GM15510 (cell line): ENCODE data around the gene ZNHIT1.

Experiments
- POLR2A ChIP-seq: IDR thresholded peaks from 3 replicates; pipeline ENCODE4 v1.6.1; 2011; ENCODE audit warnings: borderline replicate concordance; ENCODE audit not compliant: insufficient read length; ENCODE audit errors: extremely low read depth

The ZNHIT1 gene

DNA sequence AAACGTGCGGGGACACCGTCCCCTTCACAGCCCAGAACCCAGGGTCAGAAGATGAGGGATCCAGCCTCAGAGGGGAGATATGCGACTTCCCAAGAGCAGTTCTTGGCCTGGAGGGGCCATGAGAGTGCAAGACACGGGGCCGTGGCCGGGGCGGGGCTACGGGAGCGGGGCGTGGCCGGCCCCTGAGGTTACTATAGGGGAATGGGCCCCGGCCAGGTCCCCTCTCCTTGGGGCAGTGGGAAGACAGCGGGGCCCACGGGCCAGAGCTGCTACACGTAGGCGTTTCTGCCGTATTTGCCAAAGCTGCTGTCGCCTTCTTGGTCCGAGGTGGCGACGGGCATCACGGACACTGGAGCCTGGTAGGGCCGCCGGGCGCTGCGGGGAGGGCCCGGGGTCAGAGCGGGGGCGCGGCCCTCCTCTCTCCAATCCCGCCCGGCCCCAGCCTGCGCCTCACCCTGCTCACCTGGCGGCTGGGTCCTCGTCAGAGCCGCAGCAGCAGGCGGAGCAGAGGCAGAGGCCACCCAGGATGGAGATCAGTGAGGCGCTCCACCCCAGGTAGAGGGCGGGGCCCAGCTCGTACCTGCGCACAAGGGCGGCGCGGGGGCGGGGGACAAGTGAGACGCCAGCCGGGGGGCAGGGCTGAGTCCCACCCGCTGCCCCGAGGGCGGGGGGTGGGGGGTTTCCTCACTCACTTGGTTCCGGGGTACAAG is 14.3 kb downstream of the ZNHIT1 start:
- no peak for TF ChIP-seq POLR2A

- no peak for TF ChIP-seq POLR2A
Observed at GRCh38 chr7:101233907-101234547, 16.1 kb downstream of the ZNHIT1 start.

GRCh38 chr7:101234636-101235035 is 16.7 kb downstream of the ZNHIT1 start:
- no peak for TF ChIP-seq POLR2A

DNA sequence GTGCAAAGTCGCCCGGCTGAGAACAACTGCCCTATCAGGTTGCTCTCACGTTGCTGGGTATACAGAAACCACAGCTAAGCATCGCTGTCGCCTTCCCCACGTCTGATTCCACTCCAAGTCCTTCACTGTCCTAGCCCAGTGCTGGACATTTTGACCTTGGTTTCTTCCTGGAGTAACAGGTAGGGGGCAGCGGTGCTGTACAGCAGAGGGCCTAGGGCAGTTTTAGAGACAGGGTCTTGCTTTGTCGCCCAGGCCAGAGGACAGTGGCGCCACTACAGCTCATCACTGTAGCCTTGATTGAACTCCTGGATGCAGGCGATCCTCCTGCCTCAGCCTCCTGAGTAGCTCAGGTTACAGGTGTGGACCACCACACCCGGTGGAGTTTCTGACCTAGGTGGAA is 17.1 kb downstream of the ZNHIT1 start:
- TF ChIP-seq POLR2A = no peak

DNA sequence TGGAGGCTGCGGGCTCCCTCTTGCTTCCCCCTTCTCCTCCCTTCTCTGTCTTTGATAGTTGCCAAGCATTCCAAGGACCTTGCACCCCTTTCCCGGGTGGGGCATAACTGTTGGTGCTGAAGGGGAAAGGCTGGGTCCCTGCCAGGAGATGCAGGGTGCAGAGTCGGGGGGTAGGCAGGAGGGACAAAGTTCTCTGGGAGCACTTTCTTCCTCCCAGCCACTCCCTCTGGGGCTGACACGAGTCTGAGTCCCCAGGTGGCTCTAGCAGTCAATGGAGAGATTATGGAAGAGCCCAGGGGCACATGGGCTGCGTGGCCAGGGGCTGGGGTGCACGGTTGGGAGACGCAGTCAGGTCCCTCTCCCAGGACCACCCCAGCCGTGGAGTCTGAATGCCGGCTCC is 17.6 kb downstream of the ZNHIT1 start:
- no peak for TF ChIP-seq POLR2A

DNA sequence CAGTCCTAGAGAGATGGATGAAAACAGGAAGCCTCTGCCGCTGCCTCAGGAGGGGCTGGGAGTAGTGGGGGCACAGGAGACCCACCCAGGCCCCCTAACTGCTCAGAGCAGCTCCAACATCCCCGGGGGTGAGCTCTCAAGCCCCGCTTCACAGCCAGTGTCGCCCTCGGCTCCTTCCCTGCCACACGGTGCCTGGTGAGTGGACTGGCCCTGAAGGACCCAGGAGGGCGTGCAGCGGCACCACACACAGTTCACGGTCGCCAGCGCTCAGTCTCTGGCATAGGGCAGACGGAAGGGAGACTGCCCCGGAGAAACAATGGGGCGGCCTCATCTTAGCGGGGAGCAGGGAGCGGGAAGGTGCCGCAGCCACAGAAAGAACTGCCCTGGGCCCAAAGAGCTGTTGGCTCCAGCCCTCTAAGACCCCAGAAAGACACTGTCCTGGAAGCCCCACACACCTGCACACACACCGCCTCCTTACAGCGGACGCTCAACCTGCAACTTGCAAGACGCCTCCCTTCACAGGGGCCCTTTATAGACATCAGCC is 18.4 kb downstream of the ZNHIT1 start:
- no peak for TF ChIP-seq POLR2A

DNA sequence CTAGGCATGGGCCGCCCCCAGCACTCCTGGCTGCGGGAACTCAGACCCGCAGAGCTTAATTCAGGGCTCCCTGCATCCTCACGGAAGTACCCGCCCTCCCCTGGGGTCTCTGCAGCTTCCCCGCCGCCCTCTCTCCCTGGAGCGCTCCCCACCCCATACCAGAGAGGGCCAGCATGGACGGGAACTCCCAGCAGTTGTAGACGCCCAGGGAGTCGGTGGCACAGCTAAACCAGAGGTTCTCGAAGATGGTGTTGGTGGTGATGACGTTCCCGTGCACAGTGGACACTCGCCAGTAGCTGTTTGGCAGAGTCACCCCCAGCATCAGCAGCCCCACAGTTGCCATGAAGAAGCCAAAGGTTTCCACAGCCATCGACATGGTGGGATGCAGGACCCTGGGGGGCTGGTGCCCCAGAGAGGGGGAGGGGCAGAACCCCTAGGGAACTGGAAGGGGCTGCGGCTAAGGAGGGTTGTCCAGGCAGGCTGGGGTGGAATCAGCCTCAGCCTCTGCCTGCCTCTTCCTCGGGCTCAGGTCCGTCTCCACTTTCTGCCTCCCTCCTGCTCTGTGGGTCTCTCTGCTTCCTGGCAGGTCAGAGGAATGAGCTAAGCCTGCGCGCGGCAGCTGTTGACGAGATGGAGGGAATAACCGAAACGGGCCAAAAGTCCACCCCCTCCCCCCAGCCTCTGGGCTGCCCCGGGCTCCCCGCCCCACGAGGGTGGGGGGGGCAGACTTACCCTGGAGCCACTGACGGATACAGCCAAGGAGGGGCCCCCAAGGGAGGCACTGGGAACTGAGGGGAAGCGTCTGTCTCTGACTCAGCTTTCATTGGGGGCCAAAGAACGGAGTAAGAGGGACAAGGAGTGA is 19.5 kb downstream of the ZNHIT1 start, which contains the start of gene CLDN15:
Gene CLDN15, minus strand, starts transcription at position 597 of the 862 bp plus-strand sequence. Its CDS starts 221 bp downstream, at position 376.
- no peak for TF ChIP-seq POLR2A

GRCh38 chr7:101238226-101239182 is 20.5 kb downstream of the ZNHIT1 start:
- TF ChIP-seq POLR2A = no peak

DNA sequence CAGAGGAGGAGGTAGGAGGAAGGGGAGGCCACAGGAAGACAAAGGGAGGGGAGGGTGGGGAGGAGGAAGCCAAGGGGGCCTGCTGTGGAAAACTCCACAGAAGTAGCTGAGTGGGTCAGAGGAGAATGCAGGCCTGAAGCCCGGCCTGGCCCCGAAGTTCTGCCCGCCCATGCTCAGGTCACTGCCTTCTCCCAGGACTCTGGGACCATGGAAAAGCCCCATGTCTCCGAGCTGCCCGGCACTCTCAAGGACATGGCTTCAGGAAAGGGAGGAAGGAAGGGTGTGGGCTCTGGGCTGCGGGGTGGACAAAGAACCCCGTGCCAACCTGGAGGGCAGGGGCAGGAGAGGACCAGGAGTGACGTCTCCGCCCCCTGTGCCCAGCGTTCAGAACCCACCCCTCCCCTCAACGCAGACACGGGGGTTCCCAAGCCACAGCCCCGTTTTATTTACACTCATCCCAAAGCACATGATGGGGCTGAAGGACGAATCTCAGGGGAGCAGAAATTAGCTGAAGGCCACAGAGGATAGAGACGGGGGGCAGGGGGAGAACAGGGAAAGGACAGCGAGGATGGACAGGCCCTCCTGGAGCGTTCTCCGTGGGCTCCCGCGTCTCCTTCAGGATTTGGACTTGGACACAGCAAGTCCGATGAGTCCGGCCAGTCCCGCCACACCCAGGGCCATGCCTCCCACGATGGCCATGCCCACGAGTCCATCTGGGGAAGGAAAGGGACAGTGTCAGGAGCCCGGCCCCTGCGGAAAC is 21.4 kb downstream of the ZNHIT1 start:
- no peak for TF ChIP-seq POLR2A

DNA sequence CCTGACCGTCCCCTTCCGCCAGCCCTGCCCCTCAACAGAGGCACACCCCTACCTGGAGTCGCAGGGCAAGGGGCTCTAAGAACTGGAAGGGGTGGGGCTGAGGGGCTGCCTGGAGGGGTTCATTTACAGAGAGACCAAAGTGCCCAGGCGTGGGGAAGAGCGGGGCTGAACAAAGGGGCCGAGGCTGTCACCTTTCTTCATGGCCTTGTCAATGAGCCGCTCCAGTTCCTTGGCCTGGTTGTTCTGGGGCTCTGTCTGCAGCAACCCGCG is 21.9 kb downstream of the ZNHIT1 start:
- no peak for TF ChIP-seq POLR2A

DNA sequence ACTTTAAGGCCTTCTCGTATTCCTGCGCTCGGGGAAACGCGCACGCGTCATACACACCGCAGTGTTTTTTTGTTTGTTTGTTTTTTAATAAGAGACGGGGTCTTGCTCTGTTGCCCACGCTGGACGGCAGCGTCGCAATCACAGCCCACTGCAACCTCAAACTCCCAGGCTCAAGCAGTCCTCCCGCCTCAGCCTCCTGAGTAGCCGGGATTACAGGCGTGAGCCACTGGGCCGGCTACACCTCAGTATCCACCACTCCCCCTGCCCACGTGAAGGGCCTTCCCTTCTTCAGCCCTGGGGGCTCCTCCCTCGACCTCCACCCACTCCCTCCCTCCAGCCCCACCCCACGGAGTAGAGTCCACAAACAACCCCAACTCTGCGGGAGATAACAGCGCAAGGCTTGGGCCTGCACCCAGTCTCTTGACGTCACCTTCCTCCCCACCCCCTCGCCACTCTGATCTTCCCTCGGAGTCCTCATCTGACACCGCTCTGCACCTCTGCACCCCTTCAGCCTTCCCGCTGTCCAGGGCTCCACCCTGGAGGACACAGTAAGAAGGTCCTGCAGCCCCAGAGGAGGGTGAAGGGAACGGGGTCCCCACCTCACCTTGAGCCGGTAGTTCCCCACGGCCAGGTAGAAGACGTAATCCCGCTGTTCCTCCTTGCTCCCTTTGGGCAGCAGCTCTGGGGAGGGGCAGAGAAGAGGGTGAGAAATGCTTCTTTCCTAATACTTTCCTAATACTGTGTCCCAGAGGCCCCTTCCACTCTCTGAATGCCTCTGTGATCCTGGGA is 22.5 kb downstream of the ZNHIT1 start:
- TF ChIP-seq POLR2A = no peak

DNA sequence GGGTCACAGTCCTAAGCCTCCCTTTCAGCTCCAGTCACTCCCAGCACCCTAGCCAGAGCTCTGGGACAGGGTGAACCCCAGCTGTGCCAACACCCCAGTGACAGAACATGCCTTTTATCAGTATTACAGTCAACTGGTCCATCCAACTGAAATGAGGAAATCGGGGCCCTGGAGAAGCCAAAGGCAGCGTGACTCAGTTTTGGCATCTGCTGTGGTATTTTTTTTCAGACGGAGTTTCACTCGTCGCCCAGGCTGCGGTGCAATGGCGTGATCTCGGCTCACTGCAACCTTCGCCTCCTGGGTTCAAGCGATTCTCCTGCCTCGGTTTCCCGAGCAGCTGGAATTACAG is 23.0 kb downstream of the ZNHIT1 start:
- no peak for TF ChIP-seq POLR2A
